K562 (cell line): ENCODE measurements around the gene NKD1. TPM values are rescaled to one million over a fixed set of nuclear protein-coding genes. Genes with fewer than 3 reads are reported as not detected.

ENCODE experiments used
- FOXK1 ChIP-seq: sonication (generic); formaldehyde crosslinking; IDR thresholded peaks from 2 replicates; pipeline ENCODE4 v1.8.0; 2022; ENCODE audit warnings: missing genetic modification reagents, mild to moderate bottlenecking, borderline replicate concordance
- GTF3C2 ChIP-seq: IDR thresholded peaks from 3 replicates; pipeline ENCODE4 v1.6.1; 2011; ENCODE audit warnings: borderline replicate concordance, mild to moderate bottlenecking, moderate library complexity; ENCODE audit not compliant: insufficient read length; ENCODE audit errors: extremely low read depth
- IRF1 ChIP-seq: sonication (generic); formaldehyde crosslinking; IDR thresholded peaks from 2 replicates; pipeline ENCODE4 v1.8.0; 2022; ENCODE audit warnings: missing genetic modification reagents, mild to moderate bottlenecking, borderline replicate concordance
- REST ChIP-seq, 2 experiments: fragments of 450-650 bp; formaldehyde crosslinking in 1 of 2; IDR thresholded peaks; 2 replicates each; pipeline versions ENCODE4 v1.4.0 to v1.6.1; 2014 to 2020; ENCODE audit warnings: mild to moderate bottlenecking in 2 of 2, borderline replicate concordance in 1 of 2, low read depth in 1 of 2
- ZNF282 ChIP-seq: sonication (generic); formaldehyde crosslinking; IDR thresholded peaks from 2 replicates; pipeline ENCODE4 v1.8.1; 2023; ENCODE audit warnings: missing genetic modification reagents
- polyA plus RNA-seq, 8 experiments: library from polyadenylated mRNA; depleted of rRNA in 4 of 8; stranded (reverse) in 5 of 8; unstranded in 3 of 8; fragments of >200 nt; fragmentation: Nextera tagmentation in 2 of 8; fragmentation: Illumina TruSeq in 1 of 8; extraction: Ambion mirVana in 2 of 8; extraction: Trizol in 1 of 8; gene quantifications; 2 replicates each; pipeline versions ENCODE4 v1.2.1 to v1.2.3, GENCODE V29; 2011 to 2014; ENCODE audit warnings: inconsistent platforms in 1 of 8, missing spikeins in 1 of 8
- total RNA-seq, 7 experiments: library from RNA; depleted of rRNA in 6 of 7; stranded (reverse); fragments of >200 nt in 6 of 7; fragmentation: Illumina TruSeq in 2 of 7; extraction: Trizol in 2 of 7; gene quantifications; 2 replicates each; pipeline versions ENCODE4 v1.2.1 to v1.2.3, GENCODE V29; 2011 to 2021; ENCODE audit warnings: low replicate concordance in 1 of 7
- TF ChIP-seq, protein P1 (sequence below): sonication (generic); formaldehyde crosslinking; IDR thresholded peaks from 2 replicates; pipeline ENCODE4 v1.8.1; 2023; ENCODE audit warnings: mild to moderate bottlenecking, missing genetic modification reagents

Gene NKD1
- total and polyA plus RNA-seq, 9 of the 15 experiments (the other 6 are each of a cell fraction or from before 2014, with no cell fraction given), result under 0.01 to 0.24 (median 0.04) TPM; not detected in 2

- no peak for TF ChIP-seq REST (IDR thresholded peaks at IDR 0.05; ENCODE audit: borderline replicate concordance)
- no peak for TF ChIP-seq REST (CRISPR knock-in tag; IDR thresholded peaks at IDR 0.05; ENCODE audit: low read depth)
- TF ChIP-seq, protein P1, sequence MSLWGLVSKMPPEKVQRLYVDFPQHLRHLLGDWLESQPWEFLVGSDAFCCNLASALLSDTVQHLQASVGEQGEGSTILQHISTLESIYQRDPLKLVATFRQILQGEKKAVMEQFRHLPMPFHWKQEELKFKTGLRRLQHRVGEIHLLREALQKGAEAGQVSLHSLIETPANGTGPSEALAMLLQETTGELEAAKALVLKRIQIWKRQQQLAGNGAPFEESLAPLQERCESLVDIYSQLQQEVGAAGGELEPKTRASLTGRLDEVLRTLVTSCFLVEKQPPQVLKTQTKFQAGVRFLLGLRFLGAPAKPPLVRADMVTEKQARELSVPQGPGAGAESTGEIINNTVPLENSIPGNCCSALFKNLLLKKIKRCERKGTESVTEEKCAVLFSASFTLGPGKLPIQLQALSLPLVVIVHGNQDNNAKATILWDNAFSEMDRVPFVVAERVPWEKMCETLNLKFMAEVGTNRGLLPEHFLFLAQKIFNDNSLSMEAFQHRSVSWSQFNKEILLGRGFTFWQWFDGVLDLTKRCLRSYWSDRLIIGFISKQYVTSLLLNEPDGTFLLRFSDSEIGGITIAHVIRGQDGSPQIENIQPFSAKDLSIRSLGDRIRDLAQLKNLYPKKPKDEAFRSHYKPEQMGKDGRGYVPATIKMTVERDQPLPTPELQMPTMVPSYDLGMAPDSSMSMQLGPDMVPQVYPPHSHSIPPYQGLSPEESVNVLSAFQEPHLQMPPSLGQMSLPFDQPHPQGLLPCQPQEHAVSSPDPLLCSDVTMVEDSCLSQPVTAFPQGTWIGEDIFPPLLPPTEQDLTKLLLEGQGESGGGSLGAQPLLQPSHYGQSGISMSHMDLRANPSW (CRISPR knock-in tag), result no peak
- TF ChIP-seq IRF1 (CRISPR knock-in tag), result no peak
- TF ChIP-seq GTF3C2, result no peak
- TF ChIP-seq FOXK1 (CRISPR knock-in tag), result no peak
- no peak for TF ChIP-seq ZNF282 (CRISPR knock-in tag)
Observed at GRCh38 chr16:50598256-50598894, 50.2 kb downstream of the NKD1 start (continued).
